IPS DF 6.9 (cell line): ENCODE results near the gene MEX3A.

ENCODE experiments used
- DNase-seq: peaks from one replicate; pipeline ENCODE4 v3.0.0-alpha.2; 2013; ENCODE audit warnings: low read depth, low spot score
- H3K27ac ChIP-seq: one replicate; pipeline ENCODE4 v1.5.1; 2013; ENCODE audit warnings: low read length, control low read depth
- H3K27me3 ChIP-seq: 2 replicates; pipeline ENCODE4 v1.6.1; 2013; ENCODE audit warnings: mild to moderate bottlenecking, low read length; ENCODE audit not compliant: control insufficient read depth, insufficient read depth
- H3K36me3 ChIP-seq: 2 replicates; pipeline ENCODE4 v1.6.1; 2013; ENCODE audit warnings: low read length; ENCODE audit not compliant: control insufficient read depth, insufficient read depth
- H3K4me1 ChIP-seq: 2 replicates; pipeline ENCODE4 v1.6.1; 2013; ENCODE audit warnings: low read length; ENCODE audit not compliant: control insufficient read depth, insufficient read depth
- H3K4me3 ChIP-seq: 2 replicates; pipeline ENCODE4 v1.5.1; 2013; ENCODE audit warnings: mild to moderate bottlenecking, low read length
- H3K9me3 ChIP-seq: 2 replicates; pipeline ENCODE4 v1.6.1; 2013; ENCODE audit warnings: low read length, inconsistent platforms; ENCODE audit not compliant: control insufficient read depth, insufficient read depth
- WGBS: extraction: QIAGEN DNeasy Blood & Tissue Kit; methylation state at CpG from one replicate; pipeline ENCODE4 v1.1.7; 2013; ENCODE audit warnings: mixed read lengths, missing lambda C conversion rate; ENCODE audit not compliant: insufficient read length, insufficient coverage; 5-methylcytosine and 5-hydroxymethylcytosine counted together

The MEX3A gene

DNA sequence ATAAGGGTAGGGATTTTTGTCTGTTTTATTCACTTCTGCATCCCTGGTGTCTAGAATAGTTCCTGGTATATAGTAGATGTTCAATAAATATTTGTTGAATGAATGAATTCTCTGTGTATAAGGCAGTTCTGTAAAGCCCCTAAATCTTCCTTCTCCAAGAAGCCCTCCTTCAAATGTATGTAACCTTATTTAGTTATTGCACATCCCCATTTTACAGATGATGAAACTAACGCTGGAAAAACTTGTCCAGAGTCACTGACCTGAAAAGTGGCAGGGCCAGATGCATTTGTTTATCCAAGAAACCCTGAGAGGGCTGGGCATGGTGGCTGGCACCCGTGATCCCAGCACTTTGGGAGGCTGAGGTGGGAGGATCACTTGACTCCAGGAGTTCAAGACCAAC is 28.0 kb upstream of the MEX3A start:
- no peaks in the 10 kb centered on the region for H3K27me3 ChIP-seq
- H3K27ac ChIP-seq: no peak overlapping the region
- DNase-seq: no peak
- H3K4me1 ChIP-seq: peaks cover 8% of the 10 kb centered on the region; the same call in 1 of the 2 replicates
- WGBS: no CpG with 5 or more reads among the region's 2 CpGs
- no peak overlapping the region for H3K4me3 ChIP-seq
- no peaks in the 10 kb centered on the region for H3K36me3 ChIP-seq
- no peaks in the 10 kb centered on the region for H3K9me3 ChIP-seq

DNA sequence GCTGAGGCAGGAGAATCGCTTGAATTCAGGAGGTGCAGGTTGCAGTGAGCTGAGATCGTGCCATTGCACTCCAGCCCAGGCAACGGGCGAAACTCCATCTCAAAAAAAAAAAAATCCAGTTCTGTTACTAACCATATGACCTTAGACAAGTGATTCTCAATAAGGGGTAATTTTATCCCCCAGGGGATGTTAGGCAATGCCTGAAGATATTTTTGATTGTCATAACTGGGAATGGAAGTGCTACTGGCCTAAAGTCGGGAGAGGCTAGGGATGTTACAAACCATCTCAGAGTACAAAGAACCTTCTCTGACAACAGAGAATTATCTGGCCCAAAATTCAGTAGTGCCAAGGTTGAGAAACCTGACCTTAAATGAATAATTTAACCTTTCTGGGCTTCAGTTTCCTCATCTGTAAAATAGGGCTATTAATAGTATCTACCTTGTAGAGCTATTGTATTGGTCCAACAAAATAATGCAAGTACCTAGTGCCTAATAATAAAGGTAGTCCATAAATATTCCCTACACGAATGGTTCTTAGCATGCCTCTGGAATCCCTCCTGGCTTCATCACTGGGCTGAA is 26.5 kb upstream of the MEX3A start:
- WGBS: no CpG with 5 or more reads among the region's 6 CpGs
- no peaks in the 10 kb centered on the region for H3K36me3 ChIP-seq
- H3K27ac ChIP-seq: no peak overlapping the region
- no peak overlapping the region for H3K4me3 ChIP-seq
- DNase-seq: no peak
- H3K9me3 ChIP-seq: no peaks in the 10 kb centered on the region
- H3K4me1 ChIP-seq: peaks cover 18% of the 10 kb centered on the region
- H3K27me3 ChIP-seq: no peaks in the 10 kb centered on the region

DNA sequence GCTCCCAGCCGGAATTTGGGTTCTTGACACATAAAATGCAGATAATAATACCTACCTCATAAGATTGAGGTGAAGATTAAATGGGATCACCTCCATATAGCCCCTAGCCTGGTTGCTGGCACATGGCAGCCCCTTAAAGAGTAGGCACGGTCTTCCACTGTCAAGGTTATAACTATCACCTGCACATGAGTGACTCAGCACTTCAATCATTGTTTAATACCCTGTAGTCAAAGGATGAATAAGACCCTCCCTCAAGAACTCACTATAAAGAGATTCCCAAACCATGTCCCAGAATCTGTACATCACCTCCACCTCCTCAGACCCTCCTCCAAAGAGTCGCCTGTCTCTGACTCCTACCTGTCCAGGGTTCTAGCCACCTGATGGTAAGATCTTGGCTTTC is 25.8 kb upstream of the MEX3A start:
- no peaks in the 10 kb centered on the region for H3K9me3 ChIP-seq
- DNase-seq: no peak
- no peaks in the 10 kb centered on the region for H3K36me3 ChIP-seq
- H3K27ac ChIP-seq: no peak overlapping the region
- no CpG with 5 or more reads among the region's 3 CpGs for WGBS
- no peak overlapping the region for H3K4me3 ChIP-seq
- H3K27me3 ChIP-seq: no peaks in the 10 kb centered on the region
- H3K4me1 ChIP-seq: peaks cover 18% of the 10 kb centered on the region

DNA sequence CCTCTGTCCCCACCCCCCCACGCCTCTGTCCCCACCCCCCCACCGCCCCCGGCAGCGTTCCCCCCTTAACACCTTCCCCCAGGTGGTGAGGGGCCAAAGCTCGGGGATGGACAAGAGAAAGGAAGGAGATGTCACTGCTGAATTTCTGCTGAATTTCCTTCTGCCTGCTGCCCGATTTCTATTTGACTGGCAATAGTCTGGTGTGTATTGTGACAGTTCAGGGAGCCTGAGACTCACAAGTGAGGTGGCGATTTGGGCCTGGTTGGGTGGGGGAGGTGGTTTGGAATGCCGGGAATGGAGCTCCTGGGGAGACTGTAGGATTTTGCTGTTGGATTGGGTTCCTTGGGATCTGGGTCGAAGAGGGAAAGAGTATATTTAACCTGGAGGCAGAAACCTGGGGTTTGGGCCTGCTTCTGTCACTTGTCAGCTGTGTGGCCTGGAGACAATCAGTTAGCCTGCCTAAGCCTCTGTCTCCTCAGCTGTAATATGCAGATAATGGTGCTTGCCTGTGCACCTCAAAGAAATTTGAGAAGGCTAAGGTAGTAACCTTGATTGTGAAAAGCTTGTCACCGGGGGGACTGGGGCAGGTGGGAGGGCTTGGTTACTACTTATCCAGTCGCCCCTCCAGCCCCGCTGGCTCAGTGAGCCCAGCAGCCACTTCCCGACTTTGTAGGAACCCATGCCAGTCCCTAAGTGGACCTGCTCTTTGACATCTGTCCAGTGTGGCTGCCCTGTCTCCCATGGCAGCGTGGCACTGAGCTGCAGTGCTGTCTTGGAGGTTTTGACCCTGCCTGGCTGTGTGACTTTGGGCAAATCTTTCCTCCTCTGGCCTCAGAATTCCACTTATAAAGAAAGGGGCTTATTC is 24.6 kb upstream of the MEX3A start:
- Histone ChIP-seq H3K9me3 (no peaks in the 10 kb centered on the region), H3K27me3 (no peaks in the 10 kb centered on the region), H3K36me3 (no peaks in the 10 kb centered on the region), H3K4me3 (no peak overlapping the region; the same call in 1 of the 2 replicates), H3K4me1 (peaks cover 21% of the 10 kb centered on the region), H3K27ac (no peak overlapping the region)
- no peak for DNase-seq
- WGBS: no CpG with 5 or more reads among the region's 14 CpGs

DNA sequence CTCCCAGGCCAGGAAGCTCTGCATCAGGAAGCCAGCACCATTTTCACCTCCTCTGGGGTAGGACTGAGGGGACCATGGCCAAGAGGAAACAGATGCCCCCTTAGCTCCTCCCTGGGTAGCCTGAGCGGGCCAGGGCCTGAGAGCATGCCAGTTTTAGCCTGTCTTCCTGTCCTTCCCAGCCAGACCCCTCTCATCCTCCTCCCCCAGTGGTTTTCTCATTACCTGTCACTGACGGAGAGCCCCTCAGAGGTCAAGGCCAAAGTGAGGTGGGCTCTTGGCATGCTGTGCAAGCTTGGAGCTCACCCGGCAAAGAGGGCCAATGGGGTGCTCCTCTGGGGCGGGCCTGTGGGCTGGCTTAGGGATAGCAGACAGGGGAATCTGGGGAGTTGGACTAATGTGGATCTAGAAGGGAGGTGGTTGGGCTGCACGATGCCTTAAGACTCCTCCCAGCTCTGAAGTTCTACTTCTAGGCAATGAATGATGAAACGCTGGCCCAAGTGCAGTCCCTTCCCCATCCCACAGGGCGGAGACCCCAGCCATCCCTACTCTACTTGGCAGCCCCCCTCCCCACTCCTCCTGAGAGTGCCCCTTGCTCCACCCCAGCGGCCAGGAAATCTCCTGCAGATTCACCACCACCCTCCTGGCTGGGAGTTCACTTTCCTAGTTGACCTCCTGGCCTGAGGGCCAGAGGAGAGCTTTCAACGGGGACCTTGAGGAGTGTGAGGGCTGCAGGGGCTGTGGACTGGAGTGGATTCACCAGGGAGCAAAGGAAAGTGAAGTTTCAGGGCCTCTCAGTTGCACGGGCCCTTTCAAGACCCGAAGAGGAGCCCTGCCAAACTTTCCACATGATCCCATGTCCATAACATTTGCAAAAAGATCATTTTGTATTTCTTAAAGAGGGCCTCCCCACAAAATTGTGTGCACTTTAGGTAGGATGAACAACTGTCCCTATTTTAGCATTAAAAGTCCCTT is 22.9 kb upstream of the MEX3A start:
- peaks cover 21% of the 10 kb centered on the region for H3K4me1 ChIP-seq
- H3K36me3 ChIP-seq: no peaks in the 10 kb centered on the region
- H3K9me3 ChIP-seq: no peaks in the 10 kb centered on the region
- DNase-seq: no peak
- H3K27me3 ChIP-seq: no peaks in the 10 kb centered on the region
- H3K27ac ChIP-seq: no peak overlapping the region
- no CpG with 5 or more reads among the region's 11 CpGs for WGBS
- H3K4me3 ChIP-seq: no peak overlapping the region

DNA sequence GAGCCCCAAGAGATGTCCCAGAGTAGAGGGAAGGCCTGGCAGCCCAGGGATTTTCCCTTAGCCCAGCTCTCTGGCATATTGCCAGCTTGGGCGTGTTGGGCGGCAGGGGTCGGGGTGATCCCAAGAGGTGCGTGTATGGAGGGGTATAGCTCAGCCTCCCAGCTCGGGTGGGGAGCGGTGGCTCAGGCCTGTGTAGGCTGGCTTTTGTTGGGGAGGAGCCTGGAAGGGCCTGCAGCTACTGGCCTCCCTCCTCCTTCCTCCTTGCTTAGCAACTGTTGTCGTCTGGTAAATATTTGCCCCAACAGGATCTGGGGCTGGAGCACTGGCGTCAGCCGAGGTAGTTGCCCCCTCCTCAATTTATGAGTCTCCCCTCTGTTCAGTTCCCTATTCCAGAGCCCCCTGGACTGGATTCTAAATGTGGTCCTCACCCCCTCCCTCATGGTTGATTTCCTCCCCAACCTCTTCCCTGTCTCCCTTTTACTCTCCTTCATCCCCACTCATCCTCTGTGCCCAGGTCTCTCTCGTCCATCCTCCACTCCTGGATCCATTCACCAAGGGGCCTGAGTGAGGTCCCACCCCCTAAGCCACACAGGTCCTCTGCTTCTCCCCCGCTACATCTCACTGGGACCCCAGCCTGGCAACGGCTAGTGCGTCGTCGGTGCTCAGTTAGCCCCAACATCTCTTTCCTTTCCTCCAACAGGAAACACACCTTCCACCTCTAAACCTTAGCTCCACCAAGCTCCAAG is 22.0 kb upstream of the MEX3A start:
- WGBS: no CpG with 5 or more reads among the region's 15 CpGs
- Histone ChIP-seq H3K9me3 (no peaks in the 10 kb centered on the region), H3K4me3 (no peak overlapping the region), H3K4me1 (peaks cover 21% of the 10 kb centered on the region), H3K27ac (no peak overlapping the region), H3K27me3 (no peaks in the 10 kb centered on the region), H3K36me3 (no peaks in the 10 kb centered on the region)
- DNase-seq: no peak

DNA sequence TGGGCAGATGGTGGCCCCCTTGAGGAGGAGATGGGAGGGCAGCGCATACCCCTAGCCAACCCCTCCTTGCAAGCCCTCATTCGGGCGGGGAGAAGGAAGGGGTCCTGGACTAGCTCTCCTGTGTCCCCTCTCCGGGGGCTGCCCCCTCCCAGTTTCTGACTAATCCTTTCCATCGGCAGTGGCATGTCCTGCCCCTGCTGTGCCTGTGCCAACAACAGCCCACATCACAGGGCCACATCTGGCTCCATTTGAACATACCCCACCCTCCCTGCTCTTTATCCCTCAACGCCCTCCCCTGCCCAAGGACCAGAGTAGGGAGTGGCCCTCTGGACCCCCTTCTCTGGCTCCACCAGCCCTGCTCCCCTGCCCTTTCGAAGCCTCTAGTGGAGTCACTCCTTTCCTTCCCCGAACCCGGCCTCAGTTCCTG is 21.3 kb upstream of the MEX3A start:
- DNase-seq: no peak
- Histone ChIP-seq H3K36me3 (no peaks in the 10 kb centered on the region), H3K9me3 (no peaks in the 10 kb centered on the region), H3K4me3 (no peak overlapping the region), H3K27ac (no peak overlapping the region), H3K27me3 (no peaks in the 10 kb centered on the region), H3K4me1 (peaks cover 21% of the 10 kb centered on the region)
- no CpG with 5 or more reads among the region's 9 CpGs for WGBS

DNA sequence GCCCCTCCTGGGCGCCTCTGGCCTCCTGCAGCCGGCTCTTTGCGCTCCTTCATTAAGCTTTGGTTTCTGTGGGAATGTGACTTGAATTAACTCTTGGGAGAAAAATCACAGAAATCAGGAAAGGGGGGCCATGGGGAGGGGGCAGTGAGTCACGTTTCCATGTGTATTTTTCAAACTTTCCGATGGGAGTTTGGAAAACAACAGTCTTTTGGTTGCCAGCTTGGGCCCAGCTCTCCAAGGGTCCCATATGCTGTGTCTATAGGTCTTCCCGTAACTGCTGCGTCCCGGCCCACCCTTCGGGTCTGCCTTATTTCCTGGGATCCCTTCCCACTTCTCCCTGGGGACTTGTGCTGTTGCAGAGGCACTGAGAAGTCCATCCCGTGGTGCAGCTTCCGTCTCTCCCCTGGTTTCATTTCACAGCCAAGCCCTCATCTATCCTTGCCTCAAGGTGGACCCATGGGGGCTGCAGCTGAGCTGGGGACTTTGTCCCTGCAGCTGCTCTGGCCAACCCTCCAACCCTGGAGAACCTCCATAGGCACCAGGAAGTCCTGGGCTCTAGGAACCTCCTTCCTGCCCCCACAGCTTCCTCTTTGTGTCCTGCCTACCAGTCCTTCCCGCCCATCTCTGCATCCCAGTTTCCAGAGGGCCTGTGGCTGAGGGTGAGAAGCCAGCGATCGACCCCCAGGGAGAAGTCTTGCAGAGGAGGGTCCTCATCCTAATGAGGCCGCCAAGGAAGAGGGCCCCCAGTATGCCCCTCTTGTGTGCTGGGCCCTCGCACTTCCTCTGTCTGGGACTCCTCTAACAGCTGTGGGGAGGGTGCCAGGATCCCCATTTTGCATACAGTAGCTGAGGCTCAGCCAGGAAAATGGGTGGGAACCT is 20.6 kb upstream of the MEX3A start:
- H3K9me3 ChIP-seq: no peaks in the 10 kb centered on the region
- DNase-seq: no peak
- H3K4me3 ChIP-seq: no peak overlapping the region
- H3K27ac ChIP-seq: no peak overlapping the region
- H3K36me3 ChIP-seq: no peaks in the 10 kb centered on the region
- H3K4me1 ChIP-seq: peaks cover 21% of the 10 kb centered on the region
- no CpG with 5 or more reads among the region's 16 CpGs for WGBS
- H3K27me3 ChIP-seq: no peaks in the 10 kb centered on the region

DNA sequence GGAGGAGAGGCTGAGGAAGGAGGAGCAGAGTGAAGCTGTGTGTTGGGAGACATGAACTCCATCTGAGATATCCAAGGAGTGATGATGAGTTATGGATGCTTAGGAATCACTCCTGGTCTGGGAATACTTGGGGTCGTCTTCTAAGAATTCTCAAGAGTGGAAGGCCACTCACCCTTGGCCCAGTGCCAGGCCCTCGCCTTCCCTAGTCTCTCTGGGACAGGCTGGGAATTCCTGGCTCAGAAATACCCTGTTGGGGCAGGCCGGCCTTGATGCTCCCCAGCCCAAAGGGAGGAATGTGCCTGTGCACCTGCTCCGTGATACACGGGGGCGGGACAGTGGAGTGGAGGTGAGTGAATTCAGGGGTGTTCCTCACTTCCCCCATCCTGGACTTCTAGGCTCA is 19.6 kb upstream of the MEX3A start:
- peaks cover 19% of the 10 kb centered on the region for H3K4me1 ChIP-seq
- no peaks in the 10 kb centered on the region; the same call in 1 of the 2 replicates for H3K36me3 ChIP-seq
- DNase-seq: no peak
- H3K4me3 ChIP-seq: no peak overlapping the region
- WGBS: no CpG with 5 or more reads among the region's 6 CpGs
- H3K27me3 ChIP-seq: no peaks in the 10 kb centered on the region
- no peaks in the 10 kb centered on the region for H3K9me3 ChIP-seq
- H3K27ac ChIP-seq: no peak overlapping the region
